Natural killer cell (primary cell): ENCODE results near the gene ZC4H2. TPM values are rescaled to one million over a fixed set of nuclear protein-coding genes. Genes with fewer than 3 reads are reported as not detected.

Source experiments
- ATAC-seq, 3 donors: fragments of 150-1000 bp in 2 of 3; fragments of 200-7000 bp in 1 of 3; cut with Tn5 transposase; 1 replicate in 1 of 3; 2 replicates in 2 of 3; pipeline ENCODE4 v1.10.0; 2021; ENCODE audit warnings: mild to moderate bottlenecking in 2 of 3, moderate library complexity in 2 of 3
- DNase-seq, 2 donors: peaks; one replicate each; pipeline versions ENCODE4 v3.0.0 to v3.0.0-alpha.2; 2013 to 2021; ENCODE audit warnings: mixed read lengths in 1 of 2
- H3K27ac ChIP-seq: one replicate; pipeline ENCODE4 v1.5.1; 2013; ENCODE audit warnings: mild to moderate bottlenecking, low read length
- H3K27me3 ChIP-seq: one replicate; pipeline ENCODE4 v1.6.1; 2013; ENCODE audit warnings: low read length; ENCODE audit not compliant: control insufficient read depth, insufficient read depth
- H3K36me3 ChIP-seq: one replicate; pipeline ENCODE4 v1.6.1; 2013; ENCODE audit warnings: low read length; ENCODE audit not compliant: control insufficient read depth, insufficient read depth
- H3K4me1 ChIP-seq: one replicate; pipeline ENCODE4 v1.6.1; 2013; ENCODE audit warnings: low read length; ENCODE audit not compliant: control insufficient read depth, insufficient read depth
- H3K4me3 ChIP-seq: one replicate; pipeline ENCODE4 v1.5.1; 2013; ENCODE audit warnings: low read length
- H3K9me3 ChIP-seq: one replicate; pipeline ENCODE4 v1.6.1; 2013; ENCODE audit warnings: low read length; ENCODE audit not compliant: control insufficient read depth, insufficient read depth
- H3K27ac Mint-ChIP-seq, 2 donors: one replicate each; pipeline ENCODE4 v1.8.0; 2022; ENCODE audit warnings: mild to moderate bottlenecking in 2 of 2, mixed read lengths in 2 of 2, moderate library complexity in 1 of 2
- H3K27me3 Mint-ChIP-seq, 2 donors: one replicate each; pipeline ENCODE4 v1.8.0; 2022; ENCODE audit warnings: low read depth in 2 of 2, mixed read lengths in 2 of 2
- H3K36me3 Mint-ChIP-seq: one replicate; pipeline ENCODE4 v1.8.0; 2022; ENCODE audit warnings: mixed read lengths
- H3K4me1 Mint-ChIP-seq, 2 donors: one replicate each; pipeline ENCODE4 v1.8.0; 2022; ENCODE audit warnings: mixed read lengths in 2 of 2
- H3K4me3 Mint-ChIP-seq: one replicate; pipeline ENCODE4 v1.8.0; 2022; ENCODE audit warnings: mild to moderate bottlenecking, moderate library complexity, mixed read lengths
- H3K9me3 Mint-ChIP-seq, 2 donors: one replicate each; pipeline ENCODE4 v1.8.0; 2022; ENCODE audit warnings: mixed read lengths in 2 of 2
- CTCF ChIP-seq: fragments of 200-600 bp; IDR thresholded peaks from one replicate; pipeline ENCODE4 v1.8.0; 2022; ENCODE audit warnings: antibody characterized with exemption
- WGBS: methylation state at CpG from one replicate; pipeline ENCODE4 v1.1.7; 2013; ENCODE audit warnings: missing lambda C conversion rate; ENCODE audit not compliant: insufficient coverage; 5-methylcytosine and 5-hydroxymethylcytosine counted together
- intact Hi-C: fragments of 100-400 bp; cut with micrococcal nuclease; formaldehyde crosslinking; loops from one replicate; pipeline ENCODE4 v1.14.2; 2022
- total RNA-seq, 4 donors: library from RNA; stranded (reverse); fragments of 120-200 nt in 1 of 4; gene quantifications; one replicate each; pipeline versions ENCODE4 v1.2.3 to v1.2.4, GENCODE V29; 2013 to 2022

Gene ZC4H2
- total RNA-seq, 3 donors from 2014 or later (not counting 1 experiment from before 2014, with no cell fraction given), result 3.1 to 5.1 (median 4.5) TPM

- Mint-ChIP-seq H3K9me3 (no peaks in the 10 kb centered on the region), H3K27ac (no peak overlapping the region), H3K4me3 (no peak overlapping the region), H3K4me1 (no peaks in the 10 kb centered on the region), H3K36me3 (no peaks in the 10 kb centered on the region), H3K27me3 (peaks cover 0 to 22% of the 10 kb centered on the region in 2 donors)
- no peak for ATAC-seq
- TF ChIP-seq CTCF, result no peak
- Histone ChIP-seq H3K9me3 (peaks cover 3% of the 10 kb centered on the region), H3K27me3 (no peaks in the 10 kb centered on the region), H3K4me3 (no peak overlapping the region), H3K36me3 (no peaks in the 10 kb centered on the region), H3K27ac (no peak overlapping the region), H3K4me1 (no peaks in the 10 kb centered on the region)
- no peak for DNase-seq
- intact Hi-C loops, result no loop called here
- WGBS, result no CpG with 5 or more reads among the region's 1 CpG
These were observed 20.6 kb upstream of the ZC4H2 start for GRCh38 chrX:64996805-64997204.

GRCh38 chrX:64994131-64994798 lies 18.0 kb upstream of the ZC4H2 start:
- no peaks in the 10 kb centered on the region for H3K27me3 ChIP-seq
- H3K9me3 ChIP-seq, result peaks cover 3% of the 10 kb centered on the region
- H3K27me3 Mint-ChIP-seq, result peaks cover 0 to 15% of the 10 kb centered on the region in 2 donors
- 88% methylated on average over 1 of the region's 2 CpGs for WGBS
- no peak for TF ChIP-seq CTCF
- no peaks in the 10 kb centered on the region for H3K36me3 ChIP-seq
- no peaks in the 10 kb centered on the region for H3K9me3 Mint-ChIP-seq
- DNase-seq (no peak), ATAC-seq (no peak)
- no peaks in the 10 kb centered on the region for H3K4me1 ChIP-seq
- no peak overlapping the region for H3K4me3 Mint-ChIP-seq
- no peak overlapping the region for H3K4me3 ChIP-seq
- no peak overlapping the region for H3K27ac ChIP-seq
- H3K36me3 Mint-ChIP-seq, result no peaks in the 10 kb centered on the region
- no peak overlapping the region for H3K27ac Mint-ChIP-seq
- intact Hi-C loops, result no loop called here
- no peaks in the 10 kb centered on the region for H3K4me1 Mint-ChIP-seq

GRCh38 chrX:64977830-64978229 lies 1.6 kb upstream of the ZC4H2 start:
- H3K27ac Mint-ChIP-seq, result no peak overlapping the region
- Histone ChIP-seq H3K4me1 (peaks cover 5% of the 10 kb centered on the region), H3K36me3 (no peaks in the 10 kb centered on the region), H3K27ac (no peak overlapping the region), H3K4me3 (no peak overlapping the region), H3K9me3 (no peaks in the 10 kb centered on the region), H3K27me3 (no peaks in the 10 kb centered on the region)
- H3K4me1 Mint-ChIP-seq, result peaks cover 16 to 19% of the 10 kb centered on the region in 2 donors
- ATAC-seq (no peak), DNase-seq (no peak)
- H3K4me3 Mint-ChIP-seq, result no peak overlapping the region
- no peak for TF ChIP-seq CTCF
- H3K36me3 Mint-ChIP-seq, result no peaks in the 10 kb centered on the region
- peaks cover 0 to 11% of the 10 kb centered on the region in 2 donors for H3K27me3 Mint-ChIP-seq
- H3K9me3 Mint-ChIP-seq, result no peaks in the 10 kb centered on the region
- intact Hi-C loops, result loop anchor here (5.0 to 10.0 kb wide), 2 partner anchors 57 to 771 kb away; partner anchors contain the start of genes AMER1 and ZC3H12B
- 90% methylated on average over 3 of the region's 3 CpGs for WGBS

GRCh38 chrX:64977051-64977450 lies 801 bp upstream of the ZC4H2 start:
- Mint-ChIP-seq H3K4me1 (peaks cover 16 to 19% of the 10 kb centered on the region in 2 donors), H3K4me3 (peak overlapping the region; percentile 95), H3K9me3 (no peaks in the 10 kb centered on the region), H3K27ac (no peak overlapping the region), H3K36me3 (no peaks in the 10 kb centered on the region), H3K27me3 (peaks cover 0 to 11% of the 10 kb centered on the region in 2 donors)
- TF ChIP-seq CTCF, result no peak
- no peaks in the 10 kb centered on the region for H3K36me3 ChIP-seq
- H3K27me3 ChIP-seq, result no peaks in the 10 kb centered on the region
- ATAC-seq (no peak), DNase-seq (no peak)
- H3K4me1 ChIP-seq, result peaks cover 5% of the 10 kb centered on the region
- intact Hi-C loops, result loop anchor here (5.0 to 10.0 kb wide), 2 partner anchors 58 to 770 kb away; partner anchors contain the start of genes AMER1 and ZC3H12B
- H3K4me3 ChIP-seq, result no peak overlapping the region
- H3K9me3 ChIP-seq, result no peaks in the 10 kb centered on the region
- WGBS, result no CpG with 5 or more reads among the region's 2 CpGs
- H3K27ac ChIP-seq, result no peak overlapping the region
